Measurements from ENCODE around the gene PRKG1.

PRKG1 gene

DNA sequence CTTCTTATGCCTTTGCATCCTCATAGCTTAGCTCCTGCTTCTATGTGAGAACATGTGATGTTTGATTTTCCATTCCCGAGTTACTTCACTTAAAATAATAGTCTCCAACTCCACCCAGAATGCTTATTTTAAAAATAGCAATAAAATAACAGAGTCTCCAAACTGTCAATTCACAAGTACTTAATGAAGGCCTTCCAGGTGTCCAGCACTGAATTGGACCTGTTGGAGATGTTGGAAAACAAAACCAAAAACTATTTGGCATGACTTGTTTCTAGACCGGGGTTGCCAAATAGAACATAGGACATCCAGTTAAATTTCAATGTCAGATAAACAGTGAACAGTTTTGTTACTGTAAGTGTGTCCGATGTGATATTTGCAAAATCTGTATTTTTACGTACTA is 1031.7 kb downstream of the PRKG1 start:
- DNase-seq: no peak

DNA sequence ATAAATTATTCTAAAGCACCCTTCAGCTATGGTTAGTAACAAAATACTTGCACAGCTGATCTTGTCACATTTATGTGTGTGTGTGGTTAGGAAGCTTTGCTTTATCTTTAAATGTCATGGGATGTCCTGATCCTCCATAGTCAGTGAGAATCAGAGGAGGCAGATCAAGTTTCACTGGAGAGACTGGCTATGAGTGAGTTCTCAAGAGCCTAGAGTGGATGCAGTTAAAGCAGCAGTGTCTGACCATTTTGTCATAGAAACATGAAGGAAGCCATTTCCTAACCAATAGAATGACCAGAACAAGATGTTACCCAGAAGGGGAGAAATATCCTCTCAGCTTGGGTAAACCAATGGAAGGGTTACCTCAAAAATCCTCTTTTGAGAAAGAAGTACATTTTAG is 1032.6 kb downstream of the PRKG1 start:
- no peak for DNase-seq

DNA sequence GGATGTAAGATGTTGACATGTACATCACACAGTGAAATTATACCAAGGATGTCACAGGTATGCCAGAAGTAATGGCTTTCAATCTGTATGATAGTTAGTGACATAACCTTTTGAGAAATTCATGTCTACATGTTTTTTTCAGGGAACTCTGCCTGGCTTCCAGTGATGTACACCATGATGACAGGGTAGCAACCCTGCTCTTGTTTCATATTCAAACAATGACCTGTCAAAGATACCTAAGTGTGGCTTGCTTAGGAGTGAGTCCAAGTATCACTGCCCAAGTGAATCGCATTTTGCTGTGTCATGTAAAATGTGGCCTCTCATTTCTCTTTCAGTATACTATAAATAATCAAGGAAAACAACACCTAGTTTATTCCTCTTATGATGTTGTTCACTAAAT is 1033.9 kb downstream of the PRKG1 start:
- no peak for DNase-seq

- no peak for DNase-seq
Observed at GRCh38 chr10:52110576-52110975, 1036.3 kb downstream of the PRKG1 start.

GRCh38 chr10:52111101-52111891 is 1037.0 kb downstream of the PRKG1 start:
- DNase-seq: no peak

- DNase-seq: no peak
Observed at GRCh38 chr10:52115823-52116222, 1041.5 kb downstream of the PRKG1 start.

DNA sequence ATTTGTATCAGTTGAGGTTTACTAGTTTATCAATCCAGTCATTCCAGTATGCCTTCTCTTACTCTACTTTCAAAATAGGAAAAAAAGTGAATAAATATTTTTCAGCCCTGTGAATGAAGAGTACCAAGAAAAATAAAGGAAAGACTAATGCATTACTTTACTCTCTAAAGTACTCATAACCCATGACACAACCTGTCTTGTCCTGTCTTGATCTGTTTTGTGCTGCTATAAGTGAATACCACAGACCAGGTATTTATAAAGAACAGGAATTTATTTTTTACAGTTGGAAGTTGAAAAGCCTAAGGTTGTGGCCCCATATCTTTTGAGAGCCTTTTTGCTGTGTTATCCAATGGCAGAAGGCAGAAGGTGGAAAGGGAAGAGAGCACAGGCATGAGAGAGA is 1045.2 kb downstream of the PRKG1 start:
- no peak for DNase-seq

- no peak for DNase-seq
Observed at GRCh38 chr10:52121688-52122087, 1047.4 kb downstream of the PRKG1 start.

GRCh38 chr10:52128056-52128683 is 1053.9 kb downstream of the PRKG1 start:
- no peak for DNase-seq

- DNase-seq: no peak
Observed at GRCh38 chr10:52129410-52130178, 1055.3 kb downstream of the PRKG1 start.

DNA sequence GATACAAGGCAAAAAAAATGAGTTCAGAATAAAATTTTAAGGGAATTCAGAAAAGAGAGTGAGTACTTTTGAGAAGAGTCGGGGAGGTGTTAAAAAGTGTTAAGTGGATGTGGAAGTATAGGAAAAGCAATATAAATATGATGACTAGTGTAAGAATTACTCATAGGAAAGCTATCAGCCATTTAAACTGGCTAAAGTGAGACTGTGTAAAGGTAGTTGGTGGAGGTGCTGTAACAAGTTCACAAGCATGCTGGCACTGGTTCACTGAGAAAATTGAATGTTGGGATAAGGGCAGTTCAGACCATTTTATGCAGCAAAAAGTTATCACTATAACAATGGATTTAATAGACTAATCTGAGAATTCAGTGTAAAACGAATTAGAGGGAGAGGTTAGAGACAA is 1060.8 kb downstream of the PRKG1 start:
- no peak for DNase-seq

DNA sequence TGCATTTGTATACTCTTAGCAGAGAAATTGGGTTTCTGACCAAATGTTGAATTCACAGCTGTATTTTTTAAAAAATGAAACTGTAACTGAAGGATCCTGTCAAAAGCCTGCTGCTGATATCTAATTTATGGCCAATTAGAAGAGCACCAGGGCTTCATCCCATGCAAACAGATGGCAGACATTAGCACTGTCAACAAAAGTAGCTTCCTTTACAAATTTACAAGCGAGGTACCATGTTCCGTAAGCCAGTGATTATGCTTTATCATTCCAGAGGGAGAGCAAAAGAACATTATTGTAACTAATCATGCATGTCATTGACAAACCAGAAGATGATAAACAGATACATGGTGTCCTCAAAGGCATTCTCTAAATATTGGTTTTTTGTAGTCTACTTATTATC is 1062.6 kb downstream of the PRKG1 start:
- DNase-seq: no peak

GRCh38 chr10:52143338-52143737 is 1069.1 kb downstream of the PRKG1 start:
- DNase-seq: no peak

DNA sequence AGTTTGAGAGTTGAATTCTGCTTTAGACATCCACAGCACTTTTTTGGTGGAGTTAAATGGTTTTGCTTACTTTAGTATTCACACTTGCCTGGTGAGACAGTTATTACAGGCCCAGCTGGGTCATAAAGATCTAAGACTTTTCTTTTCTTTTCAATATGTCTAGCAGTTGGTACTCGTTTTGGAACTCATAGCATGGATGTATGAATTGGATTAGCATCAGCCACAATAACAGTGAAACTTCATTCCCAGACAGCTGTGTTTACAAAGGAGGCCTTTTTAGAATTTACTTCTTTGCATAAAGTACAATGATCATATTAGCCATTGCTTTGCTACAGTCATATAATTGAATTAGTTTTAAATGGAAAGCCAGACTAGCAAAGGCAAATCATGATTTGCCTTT is 1071.3 kb downstream of the PRKG1 start:
- DNase-seq: no peak

GRCh38 chr10:52146766-52147165 is 1072.5 kb downstream of the PRKG1 start:
- no peak for DNase-seq

- no peak for DNase-seq
Observed at GRCh38 chr10:52170776-52171175, 1096.5 kb downstream of the PRKG1 start.

- no peak for DNase-seq
Observed at GRCh38 chr10:52172581-52172980, 1098.3 kb downstream of the PRKG1 start.

DNA sequence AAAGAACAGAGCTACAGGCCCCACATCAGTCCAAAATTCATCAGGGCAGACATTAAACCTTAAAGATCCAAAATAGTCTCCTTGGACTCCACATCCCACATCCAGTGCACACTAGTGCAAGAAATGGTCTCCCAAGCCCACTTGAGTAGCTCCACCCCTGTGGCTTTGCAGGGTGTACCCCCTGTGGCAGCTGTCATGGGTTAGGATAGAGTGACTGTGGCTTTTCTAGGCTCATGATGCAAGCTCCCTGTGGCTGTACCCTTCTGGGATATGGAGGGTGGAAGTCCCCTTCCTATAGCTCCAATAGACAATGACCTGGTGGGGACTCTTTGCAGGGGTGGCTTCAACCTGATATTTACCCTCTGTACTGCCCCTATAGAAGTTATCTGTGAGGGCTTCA is 1111.0 kb downstream of the PRKG1 start:
- DNase-seq: no peak

DNA sequence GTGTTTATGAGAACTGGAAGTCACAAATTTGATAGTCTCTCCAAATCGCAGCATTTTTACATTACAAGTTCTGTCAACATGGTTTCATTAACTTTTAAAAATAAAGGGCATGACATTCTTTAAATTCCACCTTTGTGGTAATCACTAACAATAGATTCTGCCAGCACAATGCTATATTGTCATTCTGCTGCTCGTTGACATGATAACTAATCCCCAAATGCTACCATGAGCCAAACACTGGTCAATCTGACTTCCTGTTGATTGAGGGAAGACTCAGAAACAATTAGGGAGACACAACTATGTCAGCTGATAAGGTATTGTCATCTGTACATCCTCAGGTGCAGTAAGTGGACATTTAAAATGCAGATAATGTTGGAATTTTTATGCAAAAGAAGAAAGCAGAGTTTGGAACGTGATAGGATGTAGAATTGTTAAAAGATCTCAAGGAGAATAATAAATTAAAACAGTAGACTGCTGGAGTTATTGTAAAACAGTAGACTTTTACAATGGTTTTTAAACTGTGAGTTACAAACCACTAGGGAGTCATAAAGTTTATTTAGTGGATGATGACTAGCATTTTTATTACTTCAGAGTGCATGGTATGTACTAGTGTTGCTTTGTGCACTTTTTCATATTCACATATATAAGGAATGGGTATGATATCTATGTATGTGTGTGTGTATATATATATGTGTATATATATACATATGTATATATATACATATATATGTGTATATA is 1113.4 kb downstream of the PRKG1 start:
- no peak for DNase-seq

DNA sequence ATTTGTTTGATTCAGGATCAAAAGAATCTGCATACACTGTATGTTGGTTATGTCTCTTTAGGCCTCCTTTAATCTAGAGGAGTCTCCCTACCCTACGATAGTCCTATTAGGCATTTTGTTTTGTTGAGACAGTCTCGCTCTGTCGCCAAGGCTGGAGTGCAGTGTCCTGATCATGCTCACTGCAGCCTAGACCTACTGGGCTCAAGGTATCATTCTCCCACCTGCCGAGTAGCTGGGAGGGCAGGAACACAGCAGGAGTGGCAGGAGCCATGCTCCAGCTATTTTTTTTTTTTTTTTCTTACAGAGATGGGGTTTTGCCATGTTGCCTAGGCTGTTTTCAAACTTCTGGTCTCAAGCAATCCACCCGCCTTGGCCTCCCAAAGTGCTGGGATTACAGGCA is 1116.8 kb downstream of the PRKG1 start:
- no peak for DNase-seq

GRCh38 chr10:52194191-52194590 is 1119.9 kb downstream of the PRKG1 start:
- DNase-seq: no peak

DNA sequence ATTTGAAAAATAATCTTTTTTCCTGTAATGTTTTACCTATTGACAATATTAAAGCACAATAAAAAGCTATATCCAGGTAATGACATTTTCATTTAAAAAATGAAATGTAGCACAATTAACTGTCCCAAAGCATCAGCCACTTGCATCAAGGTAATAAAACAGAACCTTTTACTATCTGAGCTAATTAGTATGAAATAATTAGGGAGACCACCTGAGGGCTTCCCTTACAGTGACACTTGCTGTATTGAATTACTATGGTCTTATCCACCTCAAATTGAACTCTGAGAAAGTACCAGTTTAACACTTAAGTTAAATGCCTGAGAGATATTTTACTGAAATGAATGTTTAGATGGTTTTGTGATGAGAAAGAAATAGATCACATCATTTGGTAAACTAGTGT is 1120.4 kb downstream of the PRKG1 start:
- no peak for DNase-seq

DNA sequence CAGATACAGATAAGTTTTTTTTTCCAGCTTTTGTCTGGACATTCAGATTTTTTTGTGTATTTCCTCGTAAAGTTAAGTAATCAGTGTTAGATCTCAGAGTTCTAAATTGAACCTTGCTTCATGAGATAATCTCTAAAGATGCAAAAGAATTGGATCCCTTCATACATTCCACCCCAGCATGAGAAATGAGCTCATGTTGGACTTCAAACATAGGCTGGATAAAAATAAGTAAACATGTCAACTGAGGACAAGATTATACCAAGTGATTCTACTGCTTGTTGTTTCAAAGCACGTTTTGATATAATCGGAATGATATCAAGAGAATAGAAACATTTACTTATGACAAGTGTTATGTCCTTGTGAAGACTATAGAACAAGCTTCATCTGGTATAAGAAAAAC is 1122.8 kb downstream of the PRKG1 start:
- no peak for DNase-seq

Data from NCI-H2081 treated with DMSO at 0.1 percent for 48 hours (cell line).